Chondrocyte (in vitro differentiated cells): ENCODE measurements around the gene TXNDC17. TPM values are rescaled to one million over a fixed set of nuclear protein-coding genes. Genes with fewer than 3 reads are reported as not detected.

Experiments used
- DNase-seq: peaks from one replicate; pipeline ENCODE4 v3.0.0; 2021; ENCODE audit warnings: mixed read lengths, low spot score
- H3K27ac Mint-ChIP-seq: one replicate; pipeline ENCODE4 v1.8.0; 2021; ENCODE audit warnings: mild to moderate bottlenecking, moderate library complexity, mixed read lengths; ENCODE audit not compliant: unreplicated experiment
- H3K27me3 Mint-ChIP-seq: 2 replicates; pipeline ENCODE4 v1.8.0; 2021; ENCODE audit warnings: low read depth, mixed read lengths
- H3K36me3 Mint-ChIP-seq: 2 replicates; pipeline ENCODE4 v1.8.0; 2021; ENCODE audit warnings: low read depth, mixed read lengths
- H3K4me1 Mint-ChIP-seq: 2 replicates; pipeline ENCODE4 v1.8.0; 2021; ENCODE audit warnings: low read depth, mild to moderate bottlenecking, mixed read lengths
- H3K4me3 Mint-ChIP-seq: one replicate; pipeline ENCODE4 v1.8.0; 2021; ENCODE audit warnings: mild to moderate bottlenecking, moderate library complexity, mixed read lengths; ENCODE audit not compliant: unreplicated experiment
- H3K9me3 Mint-ChIP-seq: 2 replicates; pipeline ENCODE4 v1.8.0; 2021; ENCODE audit warnings: low read depth, mixed read lengths
- CTCF ChIP-seq: fragments of 200-600 bp; sonication (generic); IDR thresholded peaks from 2 replicates; pipeline ENCODE4 v1.5.0; 2021; ENCODE audit warnings: antibody characterized with exemption, mild to moderate bottlenecking, moderate library complexity
- total RNA-seq: library from RNA; stranded (reverse); gene quantifications from 3 replicates; pipeline ENCODE4 v1.2.1, GENCODE V29; 2021

TXNDC17 gene
- total RNA-seq, 1 donor from 2014 or later: 76.1 TPM

GRCh38 chr17:6596511-6596910 lies 44.3 kb upstream of the TXNDC17 start:
- peaks cover 20% of the 10 kb centered on the region for H3K4me1 Mint-ChIP-seq
- no peak overlapping the region for H3K27ac Mint-ChIP-seq
- peaks cover 24% of the 10 kb centered on the region for H3K36me3 Mint-ChIP-seq
- TF ChIP-seq CTCF: no peak
- DNase-seq: no peak
- H3K9me3 Mint-ChIP-seq: no peaks in the 10 kb centered on the region
- no peaks in the 10 kb centered on the region for H3K27me3 Mint-ChIP-seq
- H3K4me3 Mint-ChIP-seq: no peak overlapping the region

- Mint-ChIP-seq H3K4me3 (no peak overlapping the region), H3K27ac (no peak overlapping the region), H3K36me3 (peaks cover 26% of the 10 kb centered on the region), H3K27me3 (no peaks in the 10 kb centered on the region), H3K4me1 (peaks cover 16% of the 10 kb centered on the region), H3K9me3 (no peaks in the 10 kb centered on the region)
- TF ChIP-seq CTCF: no peak
- no peak for DNase-seq
Observed at GRCh38 chr17:6596941-6597340, 43.9 kb upstream of the TXNDC17 start.

GRCh38 chr17:6597727-6598126 lies 43.1 kb upstream of the TXNDC17 start:
- Mint-ChIP-seq H3K9me3 (no peaks in the 10 kb centered on the region), H3K36me3 (peaks cover 29% of the 10 kb centered on the region), H3K27ac (no peak overlapping the region), H3K4me1 (peaks cover 11% of the 10 kb centered on the region), H3K4me3 (no peak overlapping the region), H3K27me3 (no peaks in the 10 kb centered on the region)
- TF ChIP-seq CTCF: no peak
- DNase-seq: no peak

- no peaks in the 10 kb centered on the region for H3K9me3 Mint-ChIP-seq
- DNase-seq: no peak
- H3K27ac Mint-ChIP-seq: peak overlapping the region; percentile 63
- H3K4me1 Mint-ChIP-seq: peaks cover 28% of the 10 kb centered on the region
- no peaks in the 10 kb centered on the region for H3K27me3 Mint-ChIP-seq
- no peak for TF ChIP-seq CTCF
- H3K4me3 Mint-ChIP-seq: no peak overlapping the region
- peaks cover 22% of the 10 kb centered on the region for H3K36me3 Mint-ChIP-seq
Observed at GRCh38 chr17:6599364-6599763, 41.5 kb upstream of the TXNDC17 start.

- no peak for TF ChIP-seq CTCF
- H3K9me3 Mint-ChIP-seq: no peaks in the 10 kb centered on the region
Observed at GRCh38 chr17:6602141-6602540, 38.7 kb upstream of the TXNDC17 start.

More at GRCh38 chr17:6602141-6602540, 38.7 kb upstream of the TXNDC17 start:
- Mint-ChIP-seq H3K4me1 (peaks cover 30% of the 10 kb centered on the region), H3K27me3 (no peaks in the 10 kb centered on the region), H3K36me3 (peaks cover 28% of the 10 kb centered on the region), H3K4me3 (no peak overlapping the region), H3K27ac (no peak overlapping the region)
- no peak for DNase-seq
